Activated CD8-positive, alpha-beta memory T cell treated with anti-CD3 and anti-CD28 coated beads, Interleukin-2, amount 10 ng/mL, durations not matched to agents 7 days and 5 days (primary cell): Measurements from ENCODE around the gene TACR1. TPM values are rescaled to one million over a fixed set of nuclear protein-coding genes. Genes with fewer than 3 reads are reported as not detected.
"Not testable (repeated sequence)": the region's sequence is repeated elsewhere in the genome, so short reads cannot be mapped to it uniquely, and the experiment has no call there.

Experiments used
- ATAC-seq: fragments of 150-1000 bp; cut with Tn5 transposase; one replicate; pipeline ENCODE4 v1.10.0; 2021; ENCODE audit warnings: moderate library complexity
- CTCF ChIA-PET: fragments of 350-600 bp; sonication (Branson Sonifier 250); formaldehyde crosslinking; loops from one replicate; lab custom pipeline; 2021; ENCODE audit warnings: antibody characterized with exemption; lab: Charles Lee
- DNase-seq: peaks from one replicate; pipeline ENCODE4 v3.0.0-alpha.2; 2020
- H3K27ac Mint-ChIP-seq: one replicate; pipeline ENCODE4 v1.8.0; 2021; ENCODE audit warnings: mild to moderate bottlenecking, mixed read lengths
- H3K27me3 Mint-ChIP-seq: one replicate; pipeline ENCODE4 v1.8.0; 2021; ENCODE audit warnings: mixed read lengths
- H3K36me3 Mint-ChIP-seq: one replicate; pipeline ENCODE4 v1.8.0; 2021; ENCODE audit warnings: mild to moderate bottlenecking, mixed read lengths
- H3K4me1 Mint-ChIP-seq: one replicate; pipeline ENCODE4 v1.8.0; 2021; ENCODE audit warnings: mixed read lengths
- H3K4me3 Mint-ChIP-seq: one replicate; pipeline ENCODE4 v1.8.0; 2021; ENCODE audit warnings: mild to moderate bottlenecking, moderate library complexity, mixed read lengths
- H3K9me3 Mint-ChIP-seq: one replicate; pipeline ENCODE4 v1.8.0; 2022; ENCODE audit warnings: low read depth, mixed read lengths
- total RNA-seq, 2 experiments: library from RNA; stranded (reverse); gene quantifications; one replicate each; pipeline ENCODE4 v1.2.3, GENCODE V29; 2021

The TACR1 gene
- total RNA-seq, 2 experiments from 2014 or later = not detected

DNA sequence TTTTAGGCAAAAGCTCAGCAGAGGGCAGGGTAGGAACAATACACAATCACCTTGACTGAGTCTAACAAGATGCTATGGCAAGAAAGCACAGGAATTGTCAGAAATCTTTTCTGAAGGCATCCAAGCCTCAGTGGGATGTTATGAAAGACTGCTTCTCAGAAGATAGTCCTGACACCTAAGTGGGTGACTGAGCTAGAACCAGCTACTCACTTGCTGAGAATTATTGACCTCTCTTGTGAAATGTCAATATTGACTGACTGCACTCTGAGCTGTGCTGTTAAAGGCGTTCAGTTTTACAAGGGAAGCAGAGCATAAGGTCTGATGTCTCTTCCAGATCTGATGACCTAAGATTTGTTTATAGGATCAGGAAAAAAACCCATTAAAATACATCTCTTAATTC is 46.1 kb downstream of the TACR1 start:
- H3K4me3 Mint-ChIP-seq = no peak overlapping the region
- no peak for ATAC-seq
- H3K9me3 Mint-ChIP-seq = no peaks in the 10 kb centered on the region
- no peaks in the 10 kb centered on the region for H3K4me1 Mint-ChIP-seq
- H3K27ac Mint-ChIP-seq = no peak overlapping the region
- no peaks in the 10 kb centered on the region for H3K36me3 Mint-ChIP-seq
- no peaks in the 10 kb centered on the region for H3K27me3 Mint-ChIP-seq
- CTCF ChIA-PET = no interaction called here
- no peak for DNase-seq

DNA sequence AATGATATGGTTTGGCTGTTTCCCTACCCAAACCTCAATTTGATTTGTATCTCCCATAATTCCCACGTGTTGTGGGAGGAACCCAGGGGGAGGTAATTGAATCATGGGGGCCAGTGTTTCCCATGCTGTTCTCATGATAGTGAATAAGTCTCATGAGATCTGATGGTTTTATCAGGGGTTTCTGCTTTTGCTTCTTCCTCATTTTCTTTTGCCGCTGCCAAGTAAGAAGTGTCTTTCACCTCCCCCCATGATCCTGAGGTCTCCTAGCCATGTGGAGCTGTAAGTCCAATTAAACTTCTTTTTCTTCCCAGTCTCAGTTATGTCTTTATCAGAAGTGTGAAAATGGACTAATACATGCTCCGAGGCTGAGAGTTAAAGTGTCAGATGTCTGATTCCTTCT is 47.1 kb downstream of the TACR1 start:
- DNase-seq, H3K4me1 Mint-ChIP-seq, H3K27ac Mint-ChIP-seq, CTCF ChIA-PET, H3K9me3 Mint-ChIP-seq, H3K4me3 Mint-ChIP-seq, ATAC-seq, H3K36me3 Mint-ChIP-seq, H3K27me3 Mint-ChIP-seq: not testable (repeated sequence)

DNA sequence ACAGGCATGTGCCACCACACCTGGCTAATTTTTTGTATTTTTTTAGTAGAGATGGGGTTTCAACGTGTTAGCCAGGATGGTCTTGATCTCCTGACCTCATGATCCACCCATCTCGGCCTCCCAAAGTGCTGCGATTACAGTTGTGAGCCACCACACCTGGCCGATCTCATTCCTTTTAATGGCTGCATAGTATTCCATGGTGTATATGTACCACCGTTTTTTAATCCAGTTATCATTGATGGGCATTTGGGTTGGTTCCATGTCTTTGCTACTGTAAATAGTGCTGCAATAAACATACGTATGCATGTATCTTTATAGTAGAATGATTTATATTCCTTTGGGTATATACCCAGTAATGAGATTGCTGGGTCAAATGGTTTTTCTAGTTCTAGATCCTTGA is 51.4 kb downstream of the TACR1 start:
- H3K9me3 Mint-ChIP-seq, ATAC-seq, H3K27me3 Mint-ChIP-seq, CTCF ChIA-PET, DNase-seq, H3K36me3 Mint-ChIP-seq, H3K4me1 Mint-ChIP-seq, H3K4me3 Mint-ChIP-seq, H3K27ac Mint-ChIP-seq: not testable (repeated sequence)

DNA sequence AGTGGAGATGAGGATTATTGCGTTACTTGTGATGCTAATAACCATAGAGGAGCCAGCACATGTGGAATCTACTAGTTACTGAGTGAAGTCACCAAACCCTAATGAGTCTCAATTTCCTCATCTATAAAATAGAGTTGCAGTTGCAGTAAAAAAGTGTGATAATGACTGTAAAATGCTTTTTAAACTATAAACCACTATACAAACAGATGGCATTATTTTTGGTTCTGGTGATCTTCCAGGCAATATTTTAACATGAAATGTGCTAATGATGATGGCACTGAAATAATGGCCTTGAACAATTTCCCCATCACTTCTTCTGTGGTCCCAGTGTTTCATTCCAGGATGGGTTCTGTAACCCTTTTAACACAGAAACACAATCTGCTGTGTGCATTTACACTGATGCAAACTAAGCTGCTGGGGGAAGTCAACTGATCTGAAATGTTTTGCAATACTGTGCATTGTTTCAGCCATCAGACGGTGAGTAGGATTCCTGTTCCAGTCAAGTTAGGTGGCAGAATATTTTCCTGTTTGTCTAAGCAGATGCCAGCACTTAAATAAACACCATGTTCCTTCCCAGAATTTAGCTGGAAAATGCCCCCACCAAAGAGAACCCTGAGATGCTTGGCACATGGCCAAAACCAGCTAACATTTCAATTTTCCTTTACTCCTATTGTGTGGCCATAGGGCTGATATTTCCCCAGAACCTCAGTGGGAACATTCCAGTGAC is 52.6 kb downstream of the TACR1 start:
- no peaks in the 10 kb centered on the region for H3K4me1 Mint-ChIP-seq
- no peak for ATAC-seq
- CTCF ChIA-PET = no interaction called here
- DNase-seq = no peak
- no peak overlapping the region for H3K4me3 Mint-ChIP-seq
- H3K27ac Mint-ChIP-seq = no peak overlapping the region
- H3K9me3 Mint-ChIP-seq = no peaks in the 10 kb centered on the region
- no peaks in the 10 kb centered on the region for H3K36me3 Mint-ChIP-seq
- H3K27me3 Mint-ChIP-seq = peaks cover 2% of the 10 kb centered on the region

DNA sequence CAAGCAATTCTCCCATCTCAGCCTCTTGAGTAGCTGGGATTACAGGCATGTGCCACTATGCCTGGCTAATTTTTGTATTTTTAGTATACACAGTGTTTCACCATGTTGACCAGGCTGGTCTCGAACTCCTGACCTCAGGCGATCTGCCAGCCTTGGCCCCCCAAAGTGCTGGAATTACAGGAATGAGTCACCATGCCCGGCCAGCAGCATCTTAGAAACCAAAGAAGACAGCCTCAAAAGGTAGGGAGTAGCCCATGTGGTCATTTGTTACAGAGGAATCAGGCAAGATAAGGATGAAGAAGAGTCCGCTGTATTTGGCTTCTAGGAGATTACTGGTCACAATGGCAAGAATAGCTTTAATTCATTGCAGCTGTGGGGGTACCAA is 53.1 kb downstream of the TACR1 start:
- H3K4me1 Mint-ChIP-seq, CTCF ChIA-PET: not testable (repeated sequence)

DNA sequence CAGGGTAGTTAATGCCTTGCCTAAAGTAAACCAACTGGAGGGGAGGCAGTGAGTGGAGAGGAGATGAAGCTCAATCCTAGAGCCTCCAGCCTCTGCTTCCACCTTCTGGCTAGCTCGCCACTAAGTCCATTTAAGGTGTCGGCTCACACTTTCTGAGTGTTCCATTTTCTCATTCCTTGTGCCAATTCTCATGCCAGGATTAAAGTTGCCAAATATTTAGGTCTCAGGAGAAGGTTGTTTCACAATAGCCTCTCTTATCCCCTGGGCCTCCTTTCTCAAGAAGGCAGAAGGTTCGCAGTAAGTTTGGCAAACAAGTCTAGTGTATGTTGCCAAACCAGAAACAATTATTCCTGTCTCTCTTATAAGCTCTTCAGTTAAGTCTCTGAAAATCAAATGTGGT is 57.2 kb downstream of the TACR1 start:
- DNase-seq = no peak
- H3K4me1 Mint-ChIP-seq = no peaks in the 10 kb centered on the region
- H3K4me3 Mint-ChIP-seq = no peak overlapping the region
- no peaks in the 10 kb centered on the region for H3K36me3 Mint-ChIP-seq
- CTCF ChIA-PET = no interaction called here
- no peak for ATAC-seq
- no peaks in the 10 kb centered on the region for H3K9me3 Mint-ChIP-seq
- H3K27me3 Mint-ChIP-seq = peaks cover 16% of the 10 kb centered on the region
- no peak overlapping the region for H3K27ac Mint-ChIP-seq

More for the DNA sequence above, 53.1 kb downstream of the TACR1 start:
- not testable (repeated sequence) for H3K27ac Mint-ChIP-seq, DNase-seq, H3K4me3 Mint-ChIP-seq, ATAC-seq, H3K27me3 Mint-ChIP-seq, H3K36me3 Mint-ChIP-seq, H3K9me3 Mint-ChIP-seq

DNA sequence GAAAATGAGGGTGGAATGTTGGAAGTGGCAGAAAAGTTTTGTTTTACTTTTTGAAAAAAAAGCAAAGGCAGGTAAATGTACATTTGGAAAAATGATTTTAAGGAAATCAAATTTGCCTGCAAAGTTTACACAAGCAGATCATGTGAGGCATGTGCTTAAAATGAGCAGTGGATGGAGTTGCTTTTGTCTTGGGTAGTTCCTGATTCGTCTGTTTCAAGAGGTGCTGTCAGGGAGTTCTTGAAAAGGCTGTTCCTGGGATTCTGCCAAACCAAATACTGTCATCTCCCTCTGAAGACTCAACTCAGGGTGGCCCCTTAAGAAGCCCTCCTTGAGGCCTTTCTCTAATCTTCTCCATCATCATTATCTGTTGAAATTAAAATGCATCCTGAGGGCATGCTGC is 59.0 kb downstream of the TACR1 start:
- peaks cover 16% of the 10 kb centered on the region for H3K27me3 Mint-ChIP-seq
- no peaks in the 10 kb centered on the region for H3K36me3 Mint-ChIP-seq
- DNase-seq (no peak), ATAC-seq (no peak)
- H3K4me3 Mint-ChIP-seq = no peak overlapping the region
- H3K27ac Mint-ChIP-seq = no peak overlapping the region
- no peaks in the 10 kb centered on the region for H3K9me3 Mint-ChIP-seq
- CTCF ChIA-PET = no interaction called here
- no peaks in the 10 kb centered on the region for H3K4me1 Mint-ChIP-seq

DNA sequence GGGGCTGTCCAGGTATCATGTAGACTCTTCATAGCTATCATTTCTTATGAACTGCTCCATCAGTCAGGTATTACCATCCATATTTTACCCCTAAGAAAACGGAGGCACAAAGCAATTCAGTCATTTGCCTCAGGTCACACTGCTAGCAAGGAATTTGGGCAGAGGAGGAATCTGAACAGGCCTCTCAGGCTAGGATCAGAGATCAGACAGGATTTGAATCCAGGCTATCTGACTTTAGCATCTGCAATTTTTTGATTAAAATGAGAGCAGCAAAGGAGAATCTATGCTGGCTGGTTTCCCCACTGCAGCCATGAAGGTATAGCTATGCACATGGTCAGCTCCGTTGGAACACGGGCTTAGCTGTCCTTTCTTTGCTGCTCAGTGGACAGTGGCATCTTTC is 60.1 kb downstream of the TACR1 start:
- no peak overlapping the region for H3K27ac Mint-ChIP-seq
- no peak for ATAC-seq
- H3K36me3 Mint-ChIP-seq = no peaks in the 10 kb centered on the region
- no peak for DNase-seq
- no peak overlapping the region for H3K4me3 Mint-ChIP-seq
- peaks cover 16% of the 10 kb centered on the region for H3K27me3 Mint-ChIP-seq
- no peaks in the 10 kb centered on the region for H3K4me1 Mint-ChIP-seq
- no peaks in the 10 kb centered on the region for H3K9me3 Mint-ChIP-seq
- CTCF ChIA-PET = no interaction called here

DNA sequence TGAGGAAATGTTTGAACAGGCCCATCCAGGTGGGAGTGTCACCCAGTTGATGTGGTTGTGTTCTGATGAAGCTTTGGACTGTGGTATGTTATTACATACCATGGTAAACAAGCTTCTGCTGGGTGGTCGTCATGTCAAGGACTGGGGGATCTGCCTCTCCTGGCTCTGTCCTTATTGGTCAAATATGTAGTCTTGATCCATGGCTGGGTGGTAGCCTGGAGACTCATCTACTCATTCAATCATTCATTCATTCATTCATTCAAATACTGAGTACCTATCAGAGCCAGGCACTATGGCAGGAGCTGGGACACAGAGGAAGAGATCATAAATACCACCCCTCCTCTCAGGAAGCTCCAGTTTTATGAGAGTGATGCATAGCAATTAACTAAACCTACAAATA is 60.8 kb downstream of the TACR1 start:
- Mint-ChIP-seq H3K27ac (no peak overlapping the region), H3K9me3 (no peaks in the 10 kb centered on the region), H3K36me3 (no peaks in the 10 kb centered on the region), H3K27me3 (peaks cover 16% of the 10 kb centered on the region), H3K4me3 (no peak overlapping the region), H3K4me1 (no peaks in the 10 kb centered on the region)
- no peak for DNase-seq
- CTCF ChIA-PET = no interaction called here
- no peak for ATAC-seq

DNA sequence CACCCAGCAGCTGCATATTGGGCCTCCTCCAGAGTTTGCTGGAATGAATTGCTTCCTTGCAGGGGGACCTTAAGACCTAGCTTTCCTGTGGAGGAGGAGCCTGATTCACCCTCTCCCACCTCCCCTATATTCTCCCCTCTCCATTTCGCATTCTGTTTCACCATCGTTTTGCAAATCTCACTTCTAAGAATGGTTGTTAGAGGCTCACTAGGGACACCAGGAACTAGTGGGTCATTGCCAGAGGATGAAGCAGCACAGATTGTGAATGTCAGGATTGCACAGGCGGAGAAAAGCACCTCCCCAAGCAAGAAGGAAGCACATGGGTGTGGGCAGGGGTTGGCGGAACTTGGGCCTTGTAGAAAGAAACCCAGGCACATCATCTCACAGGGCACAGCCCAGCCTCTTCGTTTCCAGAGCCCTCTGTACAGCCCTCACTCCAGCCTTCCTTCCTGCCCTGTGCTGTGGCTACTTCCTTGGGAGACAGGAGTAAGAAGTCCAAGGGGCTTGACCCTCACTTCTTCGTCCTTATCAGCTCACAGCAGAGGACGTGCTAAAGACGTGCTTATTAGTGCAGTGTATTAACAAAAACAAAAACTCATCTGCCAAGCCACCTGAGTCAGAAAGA is 63.4 kb downstream of the TACR1 start:
- H3K9me3 Mint-ChIP-seq = no peaks in the 10 kb centered on the region
- H3K4me1 Mint-ChIP-seq = no peaks in the 10 kb centered on the region
- CTCF ChIA-PET = no interaction called here
- no peak overlapping the region for H3K27ac Mint-ChIP-seq
- ATAC-seq (no peak), DNase-seq (no peak)
- no peaks in the 10 kb centered on the region for H3K36me3 Mint-ChIP-seq
- no peak overlapping the region for H3K4me3 Mint-ChIP-seq
- peaks cover 9% of the 10 kb centered on the region for H3K27me3 Mint-ChIP-seq

DNA sequence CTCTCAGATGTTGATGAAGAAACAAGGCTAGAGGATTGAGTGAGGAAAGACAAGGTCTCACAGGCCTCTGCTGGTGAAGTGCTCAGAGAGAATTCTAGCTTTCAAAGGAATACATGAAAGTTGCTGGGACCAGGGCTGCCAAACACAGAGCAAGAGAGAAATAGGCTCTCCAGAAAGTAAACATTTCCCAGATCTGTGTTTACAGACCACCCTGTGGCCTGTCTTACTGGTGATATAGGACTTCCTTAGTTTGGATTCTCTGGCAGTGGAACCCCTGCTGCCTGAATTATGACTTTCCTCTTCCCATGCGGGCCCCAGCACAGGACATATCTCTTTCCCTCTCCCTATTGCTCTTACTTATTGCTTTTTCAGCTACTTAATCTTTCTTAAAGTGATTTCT is 64.5 kb downstream of the TACR1 start:
- no peaks in the 10 kb centered on the region for H3K4me1 Mint-ChIP-seq
- CTCF ChIA-PET = no interaction called here
- no peak overlapping the region for H3K4me3 Mint-ChIP-seq
- H3K27ac Mint-ChIP-seq = no peak overlapping the region
- peaks cover 3% of the 10 kb centered on the region for H3K27me3 Mint-ChIP-seq
- no peaks in the 10 kb centered on the region for H3K36me3 Mint-ChIP-seq
- no peaks in the 10 kb centered on the region for H3K9me3 Mint-ChIP-seq
- no peak for ATAC-seq
- no peak for DNase-seq

DNA sequence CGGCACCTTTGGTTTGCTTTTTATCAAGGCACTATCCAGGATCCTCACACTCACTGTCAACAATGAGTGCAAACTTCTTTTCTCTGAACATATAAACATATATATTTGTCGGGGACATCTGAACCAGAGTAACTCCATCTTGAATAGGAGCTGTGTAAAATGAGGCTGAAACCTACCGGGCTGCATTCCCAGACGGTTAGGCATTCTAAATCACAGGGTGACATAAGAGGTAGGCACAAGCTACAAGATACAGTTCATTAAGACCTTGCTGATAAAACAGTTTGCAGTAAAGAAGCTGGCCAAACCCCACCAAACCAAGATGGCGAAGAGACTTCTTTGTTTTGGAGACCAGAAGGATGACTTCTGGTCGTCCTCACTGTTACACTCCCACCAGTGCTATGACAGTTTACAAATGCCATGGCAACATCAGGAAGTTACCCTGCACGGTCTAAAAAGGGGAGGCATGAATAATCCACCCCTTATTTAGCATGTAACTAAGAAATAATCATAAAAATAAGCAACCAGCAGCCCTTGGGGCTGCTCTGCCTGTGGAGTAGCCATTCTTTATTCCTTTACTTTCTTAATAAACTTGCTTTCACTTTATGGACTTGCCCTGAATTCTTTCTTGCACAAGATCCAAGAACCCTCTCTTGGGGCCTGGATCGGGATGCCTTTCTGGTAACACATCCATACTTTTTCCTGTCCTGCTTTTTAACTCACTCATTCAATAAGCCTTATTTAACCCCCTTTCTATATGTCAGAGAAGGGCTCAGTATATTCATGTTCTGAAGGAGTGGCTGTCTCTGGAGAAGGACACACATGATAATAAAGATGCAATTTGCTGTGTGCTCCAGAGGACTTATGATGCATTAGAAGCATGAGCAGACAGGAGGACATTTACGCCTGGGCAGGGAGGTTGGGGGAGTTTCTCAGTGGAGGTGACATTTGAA is 65.4 kb downstream of the TACR1 start:
- CTCF ChIA-PET = no interaction called here
- ATAC-seq (no peak), DNase-seq (no peak)
- no peak overlapping the region for H3K27ac Mint-ChIP-seq
- H3K27me3 Mint-ChIP-seq = no peaks in the 10 kb centered on the region
- H3K9me3 Mint-ChIP-seq = no peaks in the 10 kb centered on the region
- no peak overlapping the region for H3K4me3 Mint-ChIP-seq
- H3K4me1 Mint-ChIP-seq = no peaks in the 10 kb centered on the region
- H3K36me3 Mint-ChIP-seq = no peaks in the 10 kb centered on the region

DNA sequence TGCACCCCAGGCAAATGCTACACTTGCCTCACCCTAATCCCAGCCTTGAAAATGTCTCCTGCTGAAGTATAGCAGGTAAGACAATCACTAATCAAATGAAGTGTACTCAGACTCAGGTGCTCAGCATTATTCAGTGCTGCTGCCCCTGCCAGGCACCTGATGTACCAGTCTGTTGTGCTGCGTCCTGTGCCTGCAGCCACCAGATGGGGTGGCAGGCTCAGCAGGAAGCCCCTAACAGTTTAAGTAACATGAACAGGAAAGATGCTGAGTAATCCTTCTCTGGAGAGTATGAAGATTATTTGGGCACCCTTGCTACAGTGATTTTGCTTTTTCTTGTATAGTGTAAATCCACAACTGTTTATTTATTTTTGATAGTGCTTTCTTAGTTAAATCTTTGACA is 69.1 kb downstream of the TACR1 start:
- ATAC-seq (no peak), DNase-seq (no peak)
- Mint-ChIP-seq H3K9me3 (no peaks in the 10 kb centered on the region), H3K27me3 (no peaks in the 10 kb centered on the region), H3K4me3 (no peak overlapping the region), H3K27ac (no peak overlapping the region), H3K4me1 (no peaks in the 10 kb centered on the region), H3K36me3 (no peaks in the 10 kb centered on the region)
- CTCF ChIA-PET = no interaction called here

DNA sequence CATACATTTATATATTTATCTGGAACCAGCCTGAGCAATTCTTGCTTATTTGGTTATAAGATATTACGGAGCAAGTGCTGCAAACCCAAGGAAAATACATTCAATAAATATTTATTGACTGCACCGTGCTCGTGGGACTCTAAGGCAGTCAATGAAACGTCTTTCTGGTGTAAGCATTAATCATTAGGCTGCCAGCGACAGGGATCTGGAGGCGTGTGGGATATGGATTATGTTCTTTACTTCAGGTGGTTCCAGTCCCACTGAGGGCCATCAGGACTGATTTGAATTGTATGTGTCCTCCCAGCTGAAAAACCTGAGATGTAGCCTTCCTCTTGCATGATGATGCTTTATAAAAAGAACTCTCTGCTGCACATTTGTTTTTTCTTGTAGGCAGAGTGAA is 75.4 kb downstream of the TACR1 start:
- DNase-seq (no peak), ATAC-seq (no peak)
- Mint-ChIP-seq H3K4me1 (no peaks in the 10 kb centered on the region), H3K27ac (no peak overlapping the region), H3K27me3 (no peaks in the 10 kb centered on the region), H3K9me3 (no peaks in the 10 kb centered on the region), H3K4me3 (no peak overlapping the region), H3K36me3 (no peaks in the 10 kb centered on the region)
- CTCF ChIA-PET = no interaction called here
